ENCODE data around the gene MCEMP1.

The MCEMP1 gene

DNA sequence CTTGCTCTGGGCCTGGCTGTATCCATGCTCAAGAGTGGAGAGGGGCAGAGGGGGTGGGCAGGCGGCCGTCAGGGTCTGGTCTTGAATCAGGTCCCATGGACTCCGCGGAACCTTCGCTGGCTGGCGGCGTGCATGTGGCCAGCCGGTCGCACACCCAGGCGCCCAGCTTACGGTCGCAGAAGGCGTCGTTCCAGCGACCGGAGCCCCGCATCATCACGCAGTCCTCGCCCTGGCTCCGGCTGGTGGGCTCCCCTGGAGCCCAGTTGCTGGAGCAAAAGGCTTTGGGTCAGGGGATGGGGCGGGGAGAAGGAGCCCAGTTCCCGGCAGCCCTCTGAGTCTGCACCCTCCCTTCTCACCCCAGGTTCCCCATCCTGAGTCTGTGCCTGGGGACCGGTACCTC lies 12.3 kb downstream of the MCEMP1 start:
- DNase-seq (ENCODE audit: low read depth): no peak
- TF ChIP-seq, protein P1, sequence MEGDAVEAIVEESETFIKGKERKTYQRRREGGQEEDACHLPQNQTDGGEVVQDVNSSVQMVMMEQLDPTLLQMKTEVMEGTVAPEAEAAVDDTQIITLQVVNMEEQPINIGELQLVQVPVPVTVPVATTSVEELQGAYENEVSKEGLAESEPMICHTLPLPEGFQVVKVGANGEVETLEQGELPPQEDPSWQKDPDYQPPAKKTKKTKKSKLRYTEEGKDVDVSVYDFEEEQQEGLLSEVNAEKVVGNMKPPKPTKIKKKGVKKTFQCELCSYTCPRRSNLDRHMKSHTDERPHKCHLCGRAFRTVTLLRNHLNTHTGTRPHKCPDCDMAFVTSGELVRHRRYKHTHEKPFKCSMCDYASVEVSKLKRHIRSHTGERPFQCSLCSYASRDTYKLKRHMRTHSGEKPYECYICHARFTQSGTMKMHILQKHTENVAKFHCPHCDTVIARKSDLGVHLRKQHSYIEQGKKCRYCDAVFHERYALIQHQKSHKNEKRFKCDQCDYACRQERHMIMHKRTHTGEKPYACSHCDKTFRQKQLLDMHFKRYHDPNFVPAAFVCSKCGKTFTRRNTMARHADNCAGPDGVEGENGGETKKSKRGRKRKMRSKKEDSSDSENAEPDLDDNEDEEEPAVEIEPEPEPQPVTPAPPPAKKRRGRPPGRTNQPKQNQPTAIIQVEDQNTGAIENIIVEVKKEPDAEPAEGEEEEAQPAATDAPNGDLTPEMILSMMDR (IDR thresholded peaks at IDR 0.05; ENCODE audit: low read depth, low read length): no peak
- TF ChIP-seq MYC (IDR thresholded peaks at IDR 0.05; ENCODE audit: low read depth, low read length) (no peak), POLR2A (IDR thresholded peaks at IDR 0.05; ENCODE audit: extremely low read depth, insufficient read length) (no peak)
- no peak overlapping the region for H3K4me3 ChIP-seq (ENCODE audit: low read depth, low read length)

DNA sequence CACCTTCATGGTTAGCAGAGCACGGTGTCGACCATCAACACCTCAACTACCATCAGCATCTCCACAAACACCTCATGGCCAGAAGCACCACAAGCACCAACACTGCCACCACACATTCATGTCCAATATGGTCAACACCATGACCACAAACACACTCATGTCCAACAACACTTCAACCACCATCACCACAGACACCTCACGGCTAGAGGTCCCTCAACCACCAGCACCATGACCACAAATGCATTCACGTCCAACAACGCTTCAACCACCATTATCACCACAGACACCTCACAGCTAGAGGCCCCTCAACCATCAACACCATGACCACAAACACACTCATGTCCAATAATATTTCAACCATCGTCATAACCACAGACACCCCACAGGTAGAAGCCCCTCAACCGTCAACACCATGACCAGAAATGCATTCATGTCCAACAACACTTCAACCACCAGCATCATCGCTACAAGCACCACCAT lies 13.9 kb downstream of the MCEMP1 start:
- TF ChIP-seq, protein P1 (IDR thresholded peaks at IDR 0.05; ENCODE audit: low read depth, low read length): no peak
- TF ChIP-seq MYC (IDR thresholded peaks at IDR 0.05; ENCODE audit: low read depth, low read length) (no peak), MAX (IDR thresholded peaks at IDR 0.05; ENCODE audit: low read depth, low read length) (no peak), POLR2A (IDR thresholded peaks at IDR 0.05; ENCODE audit: extremely low read depth, insufficient read length) (no peak)
- no peak for DNase-seq (ENCODE audit: low read depth)
- H3K4me3 ChIP-seq (ENCODE audit: low read depth, low read length): no peak overlapping the region

GRCh38 chr19:7691497-7691896 lies 14.6 kb downstream of the MCEMP1 start:
- TF ChIP-seq MAX (IDR thresholded peaks at IDR 0.05; ENCODE audit: low read depth, low read length) (no peak), MYC (IDR thresholded peaks at IDR 0.05; ENCODE audit: low read depth, low read length) (no peak), POLR2A (IDR thresholded peaks at IDR 0.05; ENCODE audit: extremely low read depth, insufficient read length) (no peak)
- TF ChIP-seq, protein P1 (IDR thresholded peaks at IDR 0.05; ENCODE audit: low read depth, low read length): no peak
- DNase-seq (ENCODE audit: low read depth): no peak
- no peak overlapping the region for H3K4me3 ChIP-seq (ENCODE audit: low read depth, low read length)

DNA sequence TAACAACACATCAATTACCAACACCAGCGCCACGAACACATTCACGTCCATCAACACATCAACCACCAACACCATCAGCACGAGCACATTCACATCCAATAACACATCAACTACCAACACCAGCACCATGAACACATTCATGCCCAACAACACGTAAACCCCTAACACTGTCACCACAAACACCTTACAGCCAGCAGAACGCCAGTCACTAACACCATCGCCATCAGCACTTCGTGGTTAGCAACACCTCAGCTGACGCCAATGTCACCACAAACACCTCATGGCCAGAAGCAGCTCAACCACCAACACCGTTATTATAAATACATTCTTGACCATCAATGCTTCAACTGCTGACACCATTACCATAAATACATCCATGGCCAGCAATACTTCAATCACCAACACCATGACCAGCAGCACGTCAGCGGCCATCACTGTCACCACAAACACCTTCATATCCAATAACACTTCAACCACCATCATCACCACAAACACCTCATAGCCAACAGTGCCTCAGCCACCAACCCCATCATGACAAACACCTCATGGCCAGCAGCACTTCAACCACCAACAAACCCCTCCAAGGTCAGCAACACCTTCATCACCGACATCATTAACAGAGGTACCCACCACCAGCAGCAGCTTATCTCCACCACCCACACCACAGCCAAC lies 15.7 kb downstream of the MCEMP1 start:
- no peak overlapping the region for H3K4me3 ChIP-seq (ENCODE audit: low read depth, low read length)
- DNase-seq (ENCODE audit: low read depth): no peak
- TF ChIP-seq MYC (IDR thresholded peaks at IDR 0.05; ENCODE audit: low read depth, low read length): no peak
- TF ChIP-seq POLR2A (IDR thresholded peaks at IDR 0.05; ENCODE audit: extremely low read depth, insufficient read length): no peak
- no peak for TF ChIP-seq MAX (IDR thresholded peaks at IDR 0.05; ENCODE audit: low read depth, low read length)
- TF ChIP-seq, protein P1 (IDR thresholded peaks at IDR 0.05; ENCODE audit: low read depth, low read length): no peak

DNA sequence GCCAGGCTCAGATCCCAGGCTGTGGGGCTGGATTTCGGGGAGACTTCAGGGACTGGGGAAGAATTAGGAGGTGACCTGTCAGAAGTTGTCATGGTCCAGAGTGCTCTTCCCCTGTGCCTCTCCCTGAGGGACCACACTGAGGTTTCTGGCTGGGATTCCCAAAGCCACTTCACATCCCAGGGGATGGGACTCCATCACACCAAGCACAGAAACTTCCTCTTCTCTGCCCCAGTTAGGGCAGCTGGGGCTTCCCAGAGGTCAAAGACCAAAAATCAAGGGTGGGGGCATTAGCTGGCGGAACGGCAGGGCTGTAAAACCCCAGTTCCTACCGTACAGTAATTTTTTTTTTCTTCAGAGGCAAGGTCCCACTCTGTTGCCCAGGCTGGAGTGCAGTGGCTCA lies 17.6 kb downstream of the MCEMP1 start:
- H3K4me3 ChIP-seq (ENCODE audit: low read depth, low read length): no peak overlapping the region
- peak; percentile 41 for DNase-seq (ENCODE audit: low read depth)
- TF ChIP-seq, protein P1 (IDR thresholded peaks at IDR 0.05; ENCODE audit: low read depth, low read length): no peak
- TF ChIP-seq MAX (IDR thresholded peaks at IDR 0.05; ENCODE audit: low read depth, low read length) (no peak), MYC (IDR thresholded peaks at IDR 0.05; ENCODE audit: low read depth, low read length) (no peak), POLR2A (IDR thresholded peaks at IDR 0.05; ENCODE audit: extremely low read depth, insufficient read length) (no peak)

All from NB4 (cell line).